NCI-H748 treated with DMSO at 0.1 percent for 48 hours (cell line): ENCODE measurements around the gene KLHL35.

ENCODE experiments used
- DNase-seq: peaks from one replicate; lab custom pipeline; 2025; lab: John Stamatoyannopoulos, UW

KLHL35 gene

GRCh38 chr11:75432911-75433321 is at the start of gene KLHL35:
KLHL35 (minus strand) TSS chr11:75433203; CDS start chr11:75430629, 2,574 bp downstream.
- DNase-seq: no peak

GRCh38 chr11:75481922-75482606 is 49.1 kb upstream of the KLHL35 start:
- DNase-seq: no peak

GRCh38 chr11:75481223-75481921 is 48.4 kb upstream of the KLHL35 start:
- DNase-seq: no peak

GRCh38 chr11:75480185-75481175 is 47.5 kb upstream of the KLHL35 start:
- DNase-seq: no peak

- no peak for DNase-seq
Observed at GRCh38 chr11:75479597-75480145, 46.7 kb upstream of the KLHL35 start.

DNA sequence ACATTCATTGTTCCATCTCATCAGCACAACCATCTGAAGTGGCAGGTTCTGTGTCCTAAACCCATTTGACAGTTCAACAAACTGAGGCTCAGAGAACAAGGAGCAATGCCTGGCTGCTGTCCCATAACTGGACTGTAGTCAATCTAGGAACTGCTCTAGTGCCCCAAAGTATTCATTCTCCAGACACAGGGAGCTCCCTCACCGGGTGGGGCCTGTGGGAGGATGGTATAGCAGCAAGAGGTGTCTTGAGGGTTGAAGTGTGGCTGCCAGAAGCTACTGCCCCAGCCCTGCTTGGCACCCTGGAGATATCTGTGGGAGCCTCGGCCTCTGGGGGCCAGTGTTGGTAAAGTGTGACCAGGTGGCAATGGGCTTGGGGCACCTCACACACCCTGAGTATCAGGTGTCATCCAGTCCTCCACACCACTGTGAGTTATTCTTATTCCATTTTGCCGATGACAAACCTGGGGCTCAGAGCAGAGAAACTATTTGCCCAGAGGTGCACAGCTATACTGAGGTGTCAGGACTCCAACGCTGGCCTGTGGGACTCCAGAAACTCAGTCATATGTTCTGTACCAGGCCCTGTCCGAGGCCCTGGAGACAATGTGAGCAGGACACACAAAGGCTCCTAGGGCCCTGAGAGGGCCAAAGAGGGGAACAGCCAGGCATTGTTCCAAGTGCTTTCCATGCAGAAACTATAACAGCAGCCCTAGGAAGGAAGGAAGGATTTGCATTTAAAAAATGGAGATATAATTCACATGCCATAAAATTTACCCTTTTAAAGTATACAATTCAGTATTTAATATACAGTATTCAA is 46.0 kb upstream of the KLHL35 start:
- no peak for DNase-seq

DNA sequence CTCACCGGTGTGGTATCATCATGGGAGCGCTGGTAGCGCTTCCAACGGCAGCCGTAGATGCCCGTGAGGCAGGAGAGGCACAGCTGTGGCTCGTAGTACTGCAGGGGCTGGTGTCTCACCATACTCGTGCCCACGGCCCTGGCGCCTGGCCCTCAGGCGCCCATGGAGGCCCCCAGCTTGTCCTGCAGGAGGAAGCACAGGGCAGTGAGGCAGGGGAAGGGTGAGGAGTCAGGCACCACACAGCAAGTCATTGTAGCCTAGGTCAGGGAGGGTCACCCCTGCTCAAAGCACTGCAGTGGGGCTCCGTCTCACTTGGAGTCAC is 44.6 kb upstream of the KLHL35 start:
- DNase-seq: no peak

GRCh38 chr11:75476739-75477613 is 44.0 kb upstream of the KLHL35 start:
- no peak for DNase-seq

DNA sequence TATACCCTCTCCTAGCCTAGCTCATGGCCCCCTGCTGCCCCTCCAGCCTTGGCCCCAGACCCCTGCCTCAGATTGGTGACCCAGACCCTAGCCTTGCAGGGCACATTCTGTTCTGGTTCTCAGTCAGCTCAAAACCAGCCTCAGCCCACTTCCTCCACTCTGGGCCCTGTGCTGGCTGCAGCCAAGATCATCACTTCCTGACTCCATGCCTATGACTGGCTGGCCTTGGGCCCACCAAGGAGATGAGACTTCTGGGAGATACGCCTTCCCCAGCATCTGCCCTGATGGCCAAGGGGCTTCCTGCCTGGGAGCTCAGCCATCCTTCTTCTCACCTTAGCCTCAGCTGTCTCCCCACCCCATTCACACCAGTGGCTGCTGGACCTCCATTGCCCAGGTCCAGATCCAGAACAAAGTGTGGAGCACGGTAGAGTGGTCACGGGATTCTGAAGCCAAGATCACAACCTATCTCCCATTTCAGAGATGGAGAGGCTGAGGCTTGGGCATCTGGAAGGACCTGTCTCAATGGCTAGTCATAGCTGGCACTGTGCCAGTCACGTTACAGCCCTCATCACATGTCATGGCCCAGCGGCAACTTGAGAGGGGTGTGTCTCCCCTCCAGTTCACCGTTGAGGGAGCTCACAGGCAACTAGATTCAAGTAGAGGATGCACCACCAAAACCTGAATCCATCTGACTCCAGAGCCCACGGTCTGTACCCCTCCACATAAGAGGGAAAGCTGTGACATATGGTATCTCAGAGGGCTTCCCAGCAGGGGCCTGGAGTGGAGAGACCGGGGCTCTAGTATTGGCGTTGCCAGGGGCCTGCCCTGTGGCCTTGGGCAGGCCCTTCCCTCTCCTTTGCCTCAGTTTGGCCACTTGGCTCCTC is 43.0 kb upstream of the KLHL35 start:
- DNase-seq: no peak

- no peak for DNase-seq
Observed at GRCh38 chr11:75474878-75475766, 42.1 kb upstream of the KLHL35 start.

DNA sequence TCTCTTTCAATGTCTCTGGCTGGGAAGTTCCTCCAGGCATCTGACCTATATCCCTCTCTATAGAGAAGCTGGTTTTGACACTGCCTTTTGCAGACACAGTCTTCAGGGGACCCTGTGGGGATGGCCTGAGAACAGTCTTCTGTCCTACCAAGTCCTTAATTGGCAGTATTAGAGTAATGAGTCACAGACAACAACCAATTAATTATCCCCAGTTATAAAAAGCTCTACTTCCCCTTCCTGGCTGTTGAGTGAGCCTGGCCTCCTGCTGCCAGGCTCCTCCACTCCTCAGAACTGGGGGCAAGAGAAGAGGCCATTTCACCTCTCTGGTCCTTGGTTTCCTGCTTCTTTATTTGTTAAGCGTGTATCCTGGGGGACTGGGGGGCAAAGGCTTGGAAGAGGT is 41.2 kb upstream of the KLHL35 start:
- no peak for DNase-seq

DNA sequence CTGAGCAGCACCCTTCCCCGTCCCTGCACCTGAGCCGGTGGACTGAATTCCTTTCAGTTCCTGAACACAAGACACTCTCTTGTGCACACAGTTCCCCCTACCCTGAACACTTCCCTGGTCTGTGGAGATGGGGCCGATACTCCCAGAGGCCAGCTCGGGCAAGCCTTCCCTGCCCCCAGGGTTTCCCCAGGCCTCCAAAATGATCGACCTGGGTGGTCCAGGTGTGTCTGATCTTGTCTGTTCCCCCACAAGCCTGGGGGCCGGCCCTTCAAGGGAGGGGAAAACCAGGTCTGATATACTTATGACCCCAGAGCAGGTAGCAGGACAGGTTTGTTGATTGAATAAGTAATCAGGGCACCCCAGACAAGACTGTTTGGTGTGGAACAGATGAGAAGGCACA is 40.7 kb upstream of the KLHL35 start:
- no peak for DNase-seq

- DNase-seq: no peak
Observed at GRCh38 chr11:75472081-75472732, 39.2 kb upstream of the KLHL35 start.

GRCh38 chr11:75471176-75471973 is 38.4 kb upstream of the KLHL35 start:
- no peak for DNase-seq

GRCh38 chr11:75470476-75471080 is 37.6 kb upstream of the KLHL35 start:
- no peak for DNase-seq

- no peak for DNase-seq
Observed at GRCh38 chr11:75469785-75470405, 36.9 kb upstream of the KLHL35 start.
